GM23248 (cell line): Measurements from ENCODE around the gene TRAF2. TPM values are rescaled to one million over a fixed set of nuclear protein-coding genes. Genes with fewer than 3 reads are reported as not detected.

Source experiments
- DNase-seq: peaks from one replicate; pipeline ENCODE4 v3.0.0-alpha.2; 2015
- H2AFZ ChIP-seq: fragments of 200-600 bp; sonication (generic); 2 replicates; pipeline ENCODE4 v1.6.1; 2016; ENCODE audit warnings: antibody characterized with exemption
- H3F3A ChIP-seq: fragments of 200-600 bp; sonication (generic); 2 replicates; pipeline ENCODE4 v1.6.1; 2016; ENCODE audit warnings: mild to moderate bottlenecking, antibody characterized with exemption, mixed run types; ENCODE audit not compliant: insufficient read depth
- H3K27ac ChIP-seq: fragments of 200-600 bp; sonication (generic); 2 replicates; pipeline ENCODE4 v1.5.1; 2016; ENCODE audit warnings: mild to moderate bottlenecking
- H3K27me3 ChIP-seq: fragments of 200-600 bp; sonication (generic); replicated peaks from 2 replicates; pipeline ENCODE4 v1.6.1; 2016; ENCODE audit warnings: mild to moderate bottlenecking; ENCODE audit not compliant: insufficient read depth
- H3K36me3 ChIP-seq: fragments of 200-600 bp; sonication (generic); 2 replicates; pipeline ENCODE4 v1.6.1; 2016; ENCODE audit warnings: low read depth, mild to moderate bottlenecking
- H3K4me1 ChIP-seq: fragments of 200-600 bp; sonication (generic); 2 replicates; pipeline ENCODE4 v1.6.1; 2016; ENCODE audit warnings: mild to moderate bottlenecking; ENCODE audit not compliant: insufficient read depth
- H3K4me2 ChIP-seq: fragments of 200-600 bp; sonication (generic); one replicate; pipeline ENCODE4 v1.6.1; 2016; ENCODE audit warnings: mild to moderate bottlenecking; ENCODE audit not compliant: unreplicated experiment
- H3K4me3 ChIP-seq: fragments of 200-600 bp; sonication (generic); 2 replicates; pipeline ENCODE4 v1.5.1; 2016; ENCODE audit warnings: mild to moderate bottlenecking
- H3K79me2 ChIP-seq: fragments of 200-600 bp; sonication (generic); 2 replicates; pipeline ENCODE4 v1.6.1; 2016; ENCODE audit warnings: mild to moderate bottlenecking; ENCODE audit not compliant: insufficient read depth
- H3K9ac ChIP-seq: fragments of 200-600 bp; sonication (generic); 2 replicates; pipeline ENCODE4 v1.6.1; 2016; ENCODE audit warnings: mild to moderate bottlenecking
- H3K9me2 ChIP-seq: fragments of 200-600 bp; sonication (generic); 2 replicates; pipeline ENCODE4 v1.6.1; 2016; ENCODE audit warnings: mixed run types, mild to moderate bottlenecking, moderate library complexity; ENCODE audit not compliant: insufficient read depth
- H3K9me3 ChIP-seq: fragments of 200-600 bp; sonication (generic); one replicate; pipeline ENCODE4 v1.6.1; 2017; ENCODE audit warnings: low read depth
- H4K20me1 ChIP-seq: fragments of 200-600 bp; sonication (generic); 2 replicates; pipeline ENCODE4 v1.6.0; 2016; ENCODE audit not compliant: insufficient read depth
- EZH2 ChIP-seq: fragments of 200-600 bp; sonication (generic); IDR thresholded peaks from 2 replicates; pipeline ENCODE4 v1.6.1; 2018; ENCODE audit warnings: antibody characterized with exemption, mild to moderate bottlenecking; ENCODE audit not compliant: insufficient read depth, poor library complexity, severe bottlenecking
- EZH2phosphoT487 ChIP-seq: fragments of 200-600 bp; sonication (generic); IDR thresholded peaks from 2 replicates; pipeline ENCODE4 v1.6.1; 2018; ENCODE audit warnings: antibody characterized with exemption, moderate library complexity, mild to moderate bottlenecking, low read depth; ENCODE audit not compliant: insufficient read depth
- WGBS, 2 experiments: methylation state at CpG; one replicate each; pipeline ENCODE4 v1.1.6; 2015 to 2017; ENCODE audit warnings: low lambda C conversion rate in 2 of 2, low coverage in 1 of 2; ENCODE audit errors: missing lambda C conversion rate in 2 of 2; 5-methylcytosine and 5-hydroxymethylcytosine counted together
- in situ Hi-C: fragments of 300-500 bp; cut with MboI; formaldehyde crosslinking; loops from 2 replicates; pipeline ENCODE4 v1.15.0; 2020
- polyA plus RNA-seq: library from polyadenylated mRNA; unstranded; fragments of >200 nt; fragmentation: Nextera tagmentation; extraction: Ambion mirVana; gene quantifications from 2 replicates; pipeline ENCODE4 v1.2.1, GENCODE V29; 2016
- total RNA-seq: library from RNA; depleted of rRNA; stranded (reverse); fragments of >200 nt; shearing (Covaris generic); gene quantifications from 2 replicates; pipeline ENCODE4 v1.2.3, GENCODE V29; 2014

Gene TRAF2
- total and polyA plus RNA-seq, 2 experiments from 2014 or later, result 8.1 to 15.0 TPM

GRCh38 chr9:136906266-136906665 lies 19.9 kb downstream of the TRAF2 start:
- no peak for DNase-seq
- no peak overlapping the region for H3K4me3 ChIP-seq
- TF ChIP-seq EZH2 (no peak), EZH2phosphoT487 (no peak)
- no peaks in the 10 kb centered on the region for H3K9me3 ChIP-seq
- peaks cover 3% of the 10 kb centered on the region for H3F3A ChIP-seq
- in situ Hi-C loops, result no loop called here
- no peak overlapping the region for H3K27ac ChIP-seq
- H3K36me3 ChIP-seq, result no peaks in the 10 kb centered on the region
- no peak overlapping the region for H3K9ac ChIP-seq
- no peaks in the 10 kb centered on the region for H3K27me3 ChIP-seq
- peaks cover 15% of the 10 kb centered on the region for H3K4me1 ChIP-seq
- H4K20me1 ChIP-seq, result no peaks in the 10 kb centered on the region
- no peaks in the 10 kb centered on the region for H3K9me2 ChIP-seq
- H2AFZ ChIP-seq, result no peak overlapping the region
- WGBS, 2 experiments, result 83 to 88% methylated on average over 4 of the region's 4 CpGs
- no peak overlapping the region for H3K4me2 ChIP-seq
- peaks cover 24% of the 10 kb centered on the region for H3K79me2 ChIP-seq

- no peak for DNase-seq
- TF ChIP-seq EZH2, result no peak
- TF ChIP-seq EZH2phosphoT487, result no peak
- Histone ChIP-seq H2AFZ (no peak overlapping the region), H3K79me2 (peaks cover 24% of the 10 kb centered on the region), H3K4me2 (no peak overlapping the region), H3K27ac (no peak overlapping the region), H3F3A (no peaks in the 10 kb centered on the region), H3K4me3 (no peak overlapping the region), H4K20me1 (no peaks in the 10 kb centered on the region), H3K27me3 (no peaks in the 10 kb centered on the region), H3K9me3 (no peaks in the 10 kb centered on the region), H3K9ac (no peak overlapping the region), H3K9me2 (no peaks in the 10 kb centered on the region), H3K36me3 (no peaks in the 10 kb centered on the region), H3K4me1 (peaks cover 5% of the 10 kb centered on the region)
- in situ Hi-C loops, result no loop called here
- WGBS, 2 experiments, result 90 to 91% methylated on average over 29 of the region's 29 CpGs
Observed at GRCh38 chr9:136907011-136907914, 20.9 kb downstream of the TRAF2 start.

- no peak for DNase-seq
- H3K36me3 ChIP-seq, result no peaks in the 10 kb centered on the region
- TF ChIP-seq EZH2, result no peak
- H2AFZ ChIP-seq, result no peak overlapping the region
- H3K9me2 ChIP-seq, result no peaks in the 10 kb centered on the region
- no peak overlapping the region for H3K9ac ChIP-seq
- in situ Hi-C loops, result no loop called here
- H3K27me3 ChIP-seq, result no peaks in the 10 kb centered on the region
- no peak overlapping the region for H3K27ac ChIP-seq
- no peaks in the 10 kb centered on the region for H3K9me3 ChIP-seq
- no peak overlapping the region for H3K4me3 ChIP-seq
- no peaks in the 10 kb centered on the region for H3F3A ChIP-seq
- H3K4me2 ChIP-seq, result no peak overlapping the region
- WGBS, 2 experiments, result 95 to 96% methylated on average over 12 of the region's 12 CpGs
- no peaks in the 10 kb centered on the region for H4K20me1 ChIP-seq
- H3K4me1 ChIP-seq, result no peaks in the 10 kb centered on the region
- H3K79me2 ChIP-seq, result no peaks in the 10 kb centered on the region
Observed at GRCh38 chr9:136910197-136910900, 24.0 kb downstream of the TRAF2 start.

DNA sequence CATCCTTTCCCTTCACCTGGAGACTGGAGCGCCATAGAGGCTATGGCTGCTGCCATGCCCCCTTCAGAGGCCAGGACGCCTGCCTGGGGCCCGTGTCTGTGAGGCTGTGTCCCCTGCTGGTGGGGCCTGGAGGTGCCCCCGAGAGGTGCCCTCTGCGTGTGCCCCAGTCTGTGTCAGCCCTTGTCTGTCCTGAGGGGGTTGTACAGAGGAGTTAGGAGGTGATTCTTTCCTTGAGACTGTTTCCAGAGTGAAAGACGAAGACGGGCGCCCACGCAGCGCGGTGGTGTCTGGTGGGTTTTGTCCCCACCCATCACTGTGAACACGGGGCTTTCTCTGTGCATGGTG lies 24.6 kb downstream of the TRAF2 start:
- no peaks in the 10 kb centered on the region for H3K9me2 ChIP-seq
- no peaks in the 10 kb centered on the region for H3K79me2 ChIP-seq
- H3F3A ChIP-seq, result no peaks in the 10 kb centered on the region
- no peak overlapping the region for H3K4me3 ChIP-seq
- DNase-seq, result no peak
- H3K4me2 ChIP-seq, result no peak overlapping the region
- in situ Hi-C loops, result no loop called here
- H2AFZ ChIP-seq, result no peak overlapping the region
- H3K9me3 ChIP-seq, result no peaks in the 10 kb centered on the region
- no peaks in the 10 kb centered on the region for H4K20me1 ChIP-seq
- H3K4me1 ChIP-seq, result no peaks in the 10 kb centered on the region
- no peak overlapping the region for H3K9ac ChIP-seq
- TF ChIP-seq EZH2 (no peak), EZH2phosphoT487 (no peak)
- WGBS, 2 experiments, result 94 to 97% methylated on average over 7 to 12 of the region's 12 CpGs
- no peaks in the 10 kb centered on the region for H3K27me3 ChIP-seq
- H3K36me3 ChIP-seq, result no peaks in the 10 kb centered on the region
- H3K27ac ChIP-seq, result no peak overlapping the region
